Neural progenitor cell (in vitro differentiated cells): ENCODE results near the gene IL17REL.

Experiments
- EZH2 ChIP-seq: fragments of 200-600 bp; sonication (generic); IDR thresholded peaks from 2 replicates; pipeline ENCODE4 v1.6.1; 2017; ENCODE audit warnings: antibody characterized with exemption, mild to moderate bottlenecking, moderate library complexity
- TF ChIP-seq, protein P1 (sequence below): fragments of 200-600 bp; sonication (generic); IDR thresholded peaks from 2 replicates; pipeline ENCODE4 v1.5.1; 2017; ENCODE audit warnings: antibody characterized with exemption, mild to moderate bottlenecking

DNA sequence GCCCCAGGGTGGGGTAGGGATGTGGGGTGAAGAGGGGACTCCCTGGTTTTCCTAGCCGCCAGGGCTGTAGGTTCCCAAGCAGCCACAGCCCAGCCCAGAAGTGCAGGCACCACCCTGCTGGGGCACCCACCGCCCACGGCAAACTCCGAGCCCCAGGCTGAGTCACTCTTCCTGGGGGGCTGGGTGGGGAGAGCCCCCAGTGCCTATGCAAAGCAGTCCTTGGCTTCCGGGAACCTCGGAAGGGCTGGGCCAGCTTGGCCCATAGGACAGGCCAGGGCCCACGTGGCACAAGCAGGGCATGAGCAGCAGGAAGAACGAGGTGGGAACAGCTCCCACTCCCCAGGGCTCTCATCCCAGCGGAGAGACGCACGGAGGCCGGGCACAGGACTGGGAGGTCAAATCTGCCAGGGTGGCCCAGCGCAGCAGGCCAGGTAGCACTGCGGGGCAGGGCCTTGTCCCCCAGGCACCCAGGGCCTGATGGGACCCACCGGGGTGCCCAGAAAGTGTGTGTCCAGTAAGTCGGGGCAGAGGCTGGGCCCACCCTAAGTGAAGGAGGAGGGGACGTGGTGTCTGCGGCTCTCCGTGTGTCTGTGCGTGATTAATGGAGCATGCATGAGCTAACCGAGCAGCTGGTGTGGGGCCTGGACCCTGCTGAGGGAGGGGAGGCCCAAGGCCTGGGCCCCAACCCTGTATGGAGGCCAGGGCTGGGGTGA lies 4.6 kb upstream of the IL17REL start:
- no peak for TF ChIP-seq EZH2
- TF ChIP-seq, protein P1, sequence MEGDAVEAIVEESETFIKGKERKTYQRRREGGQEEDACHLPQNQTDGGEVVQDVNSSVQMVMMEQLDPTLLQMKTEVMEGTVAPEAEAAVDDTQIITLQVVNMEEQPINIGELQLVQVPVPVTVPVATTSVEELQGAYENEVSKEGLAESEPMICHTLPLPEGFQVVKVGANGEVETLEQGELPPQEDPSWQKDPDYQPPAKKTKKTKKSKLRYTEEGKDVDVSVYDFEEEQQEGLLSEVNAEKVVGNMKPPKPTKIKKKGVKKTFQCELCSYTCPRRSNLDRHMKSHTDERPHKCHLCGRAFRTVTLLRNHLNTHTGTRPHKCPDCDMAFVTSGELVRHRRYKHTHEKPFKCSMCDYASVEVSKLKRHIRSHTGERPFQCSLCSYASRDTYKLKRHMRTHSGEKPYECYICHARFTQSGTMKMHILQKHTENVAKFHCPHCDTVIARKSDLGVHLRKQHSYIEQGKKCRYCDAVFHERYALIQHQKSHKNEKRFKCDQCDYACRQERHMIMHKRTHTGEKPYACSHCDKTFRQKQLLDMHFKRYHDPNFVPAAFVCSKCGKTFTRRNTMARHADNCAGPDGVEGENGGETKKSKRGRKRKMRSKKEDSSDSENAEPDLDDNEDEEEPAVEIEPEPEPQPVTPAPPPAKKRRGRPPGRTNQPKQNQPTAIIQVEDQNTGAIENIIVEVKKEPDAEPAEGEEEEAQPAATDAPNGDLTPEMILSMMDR = no peak
